ENCODE data around the gene ADK. TPM values are rescaled to one million over a fixed set of nuclear protein-coding genes. Genes with fewer than 3 reads are reported as not detected.

Gene ADK
- total RNA-seq, 4 donors from 2014 or later: 42.3 to 46.3 (median 42.9) TPM

GRCh38 chr10:74635655-74636054 lies 484.6 kb downstream of the ADK start:
- intact Hi-C loops (cut with DNase I; ENCODE audit: low total_unique reads): no loop called here
- no peak for TF ChIP-seq CTCF (IDR thresholded peaks at IDR 0.05)
- no peak for TF ChIP-seq POLR2A (IDR thresholded peaks at IDR 0.05)
- 97% methylated on average over 4 of the region's 4 CpGs for WGBS, 2 donors

GRCh38 chr10:74637685-74638084 lies 486.7 kb downstream of the ADK start:
- intact Hi-C loops (cut with DNase I; ENCODE audit: low total_unique reads): no loop called here
- TF ChIP-seq CTCF (IDR thresholded peaks at IDR 0.05): no peak
- no peak for TF ChIP-seq POLR2A (IDR thresholded peaks at IDR 0.05)
- no peak for DNase-seq (ENCODE audit: low spot score in 2 of 2)
- 96 to 98% methylated on average over 1 of the region's 1 CpG for WGBS, 2 donors
- H3K4me3 ChIP-seq (ENCODE audit: low read depth, poor library complexity, severe bottlenecking): no peak overlapping the region

More at GRCh38 chr10:74635655-74636054, 484.6 kb downstream of the ADK start:
- no peak for DNase-seq (ENCODE audit: low spot score in 2 of 2)
- H3K4me3 ChIP-seq (ENCODE audit: low read depth, poor library complexity, severe bottlenecking): no peak overlapping the region

- WGBS, 2 donors: 58 to 64% methylated on average over 5 of the region's 5 CpGs
- TF ChIP-seq POLR2A (IDR thresholded peaks at IDR 0.05) (no peak), CTCF (IDR thresholded peaks at IDR 0.05) (no peak)
Observed at GRCh38 chr10:74640134-74640921, 489.3 kb downstream of the ADK start.

GRCh38 chr10:74641659-74642058 lies 490.6 kb downstream of the ADK start:
- no peak for DNase-seq (ENCODE audit: low spot score in 2 of 2)
- no peak overlapping the region for H3K4me3 ChIP-seq (ENCODE audit: low read depth, poor library complexity, severe bottlenecking)
- no peak for TF ChIP-seq POLR2A (IDR thresholded peaks at IDR 0.05)
- TF ChIP-seq CTCF (IDR thresholded peaks at IDR 0.05): no peak
- intact Hi-C loops (cut with DNase I; ENCODE audit: low total_unique reads): no loop called here
- 88 to 92% methylated on average over 1 of the region's 1 CpG for WGBS, 2 donors

More at GRCh38 chr10:74640134-74640921, 489.3 kb downstream of the ADK start:
- no peak for DNase-seq (ENCODE audit: low spot score in 2 of 2)
- intact Hi-C loops (cut with DNase I; ENCODE audit: low total_unique reads): no loop called here
- H3K4me3 ChIP-seq (ENCODE audit: low read depth, poor library complexity, severe bottlenecking): no peak overlapping the region

GRCh38 chr10:74642901-74643595 lies 492.0 kb downstream of the ADK start:
- intact Hi-C loops (cut with DNase I; ENCODE audit: low total_unique reads): no loop called here
- TF ChIP-seq CTCF (IDR thresholded peaks at IDR 0.05) (no peak), POLR2A (IDR thresholded peaks at IDR 0.05) (no peak)
- no peak overlapping the region for H3K4me3 ChIP-seq (ENCODE audit: low read depth, poor library complexity, severe bottlenecking)
- WGBS, 2 donors: 78 to 80% methylated on average over 1 of the region's 1 CpG
- no peak for DNase-seq (ENCODE audit: low spot score in 2 of 2)

All from lower leg skin (tissue), 4 donors.